ENCODE measurements around the gene HSP90AB1. TPM values are rescaled to one million over a fixed set of nuclear protein-coding genes. Genes with fewer than 3 reads are reported as not detected.

Gene HSP90AB1
- total and polyA plus RNA-seq, 2 of the 8 experiments (the other 6 are each of a cell fraction or from before 2014, with no cell fraction given), result 1,564 to 2,297 TPM

DNA sequence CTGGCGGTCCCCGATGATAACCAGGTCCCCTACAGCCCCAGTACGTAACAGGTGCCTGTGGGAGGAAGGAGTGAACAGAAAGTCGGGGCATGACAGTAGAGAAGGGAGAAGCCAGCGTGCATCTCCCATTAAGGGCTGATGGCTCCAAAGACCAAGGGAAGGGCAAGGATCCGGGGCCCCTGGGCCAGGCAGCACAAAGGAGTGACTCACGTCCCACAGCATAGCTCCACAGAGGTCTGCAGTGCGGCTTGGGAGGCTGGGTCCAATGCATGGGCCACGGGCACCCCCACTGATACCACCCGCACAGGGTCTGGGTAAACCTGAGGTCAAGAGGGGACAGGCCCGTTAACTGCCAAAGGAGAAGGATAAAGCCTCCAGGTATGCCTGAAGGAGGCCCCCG, 56.0 kb downstream of the HSP90AB1 start:
- H3K27ac ChIP-seq (ENCODE audit: low read depth, low read length), result no peak overlapping the region
- H3K79me1 ChIP-seq (ENCODE audit: low read depth, low read length), result no peaks in the 10 kb centered on the region
- H3K56ac ChIP-seq (replicated peaks; ENCODE audit: insufficient read length, low read depth, low read length), result no peak overlapping the region
- H3K4me2 ChIP-seq (ENCODE audit: insufficient read depth in 1 of 2, low read depth in 2 of 2, low read length in 2 of 2), result no peak overlapping the region
- peaks cover 3% of the 10 kb centered on the region for H3K23me2 ChIP-seq (ENCODE audit: low read depth, low read length)
- peaks cover 23 to 60% (median 47%) of the 10 kb centered on the region in 4 experiments for H3K36me3 ChIP-seq (ENCODE audit: control insufficient read depth in 2 of 4, insufficient read depth in 4 of 4, low read length in 3 of 4)
- no peak overlapping the region for H3K4me3 ChIP-seq (ENCODE audit: extremely low read depth in 1 of 4, insufficient read depth in 2 of 4, low read depth in 3 of 4, low read length in 4 of 4)
- no peak overlapping the region for H4K8ac ChIP-seq (ENCODE audit: extremely low read depth, insufficient read depth, low read length)
- no peaks in the 10 kb centered on the region for H3K79me2 ChIP-seq (ENCODE audit: control insufficient read depth in 1 of 2, insufficient read depth in 2 of 2, low read length in 2 of 2)
- no peak overlapping the region for H3K9ac ChIP-seq (replicated peaks in 1 of 4; ENCODE audit: extremely low read depth in 1 of 4, low read depth in 3 of 4, low read length in 3 of 4)
- DNase-seq (ENCODE audit: low read depth in 1 of 2, low spot score in 2 of 2), result no peak
- H2BK120ac ChIP-seq (replicated peaks; ENCODE audit: low read depth, low read length), result no peak overlapping the region
- FAIRE-seq, result no peak
- H3K4me1 ChIP-seq (replicated peaks in 1 of 4; ENCODE audit: control insufficient read depth in 3 of 4, insufficient read depth in 4 of 4, low read length in 3 of 4), result peaks cover 0 to 6% (median 2%) of the 10 kb centered on the region in 4 experiments; a peak in 3 of 7 replicates
- H4K91ac ChIP-seq (replicated peaks; ENCODE audit: insufficient read length, low read length), result no peak overlapping the region
- no peak overlapping the region for H3K14ac ChIP-seq (ENCODE audit: insufficient read length)
- WGBS, 2 experiments (ENCODE audit: extremely low coverage in 1 of 2, insufficient coverage in 1 of 2, insufficient read length in 1 of 2, insufficient replicate concordance in 2 of 2, low coverage in 1 of 2, low lambda C conversion rate in 2 of 2, missing lambda C conversion rate in 1 of 2), result 87% methylated on average over 12 of the region's 12 CpGs; no CpG with 5 or more reads in 1 of the 2 experiments
- H2BK12ac ChIP-seq (ENCODE audit: low read depth, low read length), result no peak overlapping the region
- ChIA-PET CTCF (ENCODE audit: partially characterized antibody) (interaction anchor here (0.7 to 13.9 kb wide), 8 partner anchors 8 to 33 kb away, joined by 3 to 330 read pairs (median 56); partner anchors contain the start of genes AARS2, NFKBIE and TMEM151B), POLR2A (ENCODE audit: partially characterized antibody) (interaction anchor here (1.0 to 10.4 kb wide), 7 partner anchors 10 to 68 kb away, joined by 3 to 102 read pairs (median 4); partner anchors contain the start of genes AARS2 and TMEM151B)
- H3K4ac ChIP-seq (replicated peaks; ENCODE audit: insufficient read length, low read depth, low read length), result no peak overlapping the region
- H2AFZ ChIP-seq (ENCODE audit: low read length), result no peak overlapping the region
- H2BK20ac ChIP-seq (ENCODE audit: low read length), result no peak overlapping the region
- H3K23ac ChIP-seq (ENCODE audit: insufficient read length), result no peak overlapping the region
- H3K9me3 ChIP-seq (ENCODE audit: insufficient read depth in 2 of 2, low read depth in 1 of 2, low read length in 1 of 2), result no peaks in the 10 kb centered on the region
- no peak overlapping the region for H4K5ac ChIP-seq (ENCODE audit: insufficient read length, low read depth, low read length)
- H2BK5ac ChIP-seq (ENCODE audit: low read depth, low read length), result no peak overlapping the region
- peaks cover 2 to 3% of the 10 kb centered on the region in 2 experiments for H4K20me1 ChIP-seq (replicated peaks in 1 of 2; ENCODE audit: control insufficient read depth in 1 of 2, insufficient read depth in 2 of 2, low read length in 2 of 2)
- H2BK15ac ChIP-seq (ENCODE audit: low read length), result no peak overlapping the region
- H3K18ac ChIP-seq (ENCODE audit: extremely low read depth, low read length), result no peak overlapping the region
- peaks cover 0 to 2% (median under 1%) of the 10 kb centered on the region in 4 experiments; a peak in 3 of 7 replicates for H3K27me3 ChIP-seq (replicated peaks in 1 of 4; ENCODE audit: control insufficient read depth in 3 of 4, extremely low read depth in 1 of 4, insufficient read depth in 3 of 4, low read length in 3 of 4)
- H2AK5ac ChIP-seq (ENCODE audit: low read depth, low read length), result no peak overlapping the region
- TF ChIP-seq CHD2 (IDR thresholded peaks at IDR 0.05; ENCODE audit: low read length) (no peak), BCL11A (IDR thresholded peaks at IDR 0.05; ENCODE audit: low read depth in 2 of 2, low read length in 2 of 2) (no peak), RXRA (IDR thresholded peaks at IDR 0.05; ENCODE audit: insufficient read depth, low read depth, low read length) (no peak), JUN (IDR thresholded peaks at IDR 0.05; ENCODE audit: low read depth, low read length) (no peak), SP2 (IDR thresholded peaks at IDR 0.05; ENCODE audit: low read length) (no peak), GTF2F1 (IDR thresholded peaks at IDR 0.05; ENCODE audit: borderline replicate concordance, low read depth, low read length) (no peak), BRCA1 (IDR thresholded peaks at IDR 0.05; ENCODE audit: low read depth, low read length) (no peak), NRF1 (IDR thresholded peaks at IDR 0.05; ENCODE audit: low read depth, low read length) (no peak), POLR2AphosphoS5 (IDR thresholded peaks at IDR 0.05; ENCODE audit: low read depth, low read length) (no peak), KDM1A (IDR thresholded peaks at IDR 0.05; ENCODE audit: borderline replicate concordance, low read length) (no peak)
